ENCODE measurements around the gene SFPQ.
"Not testable (repeated sequence)": the region's sequence is repeated elsewhere in the genome, so short reads cannot be mapped to it uniquely, and the experiment has no call there.

Gene SFPQ

DNA sequence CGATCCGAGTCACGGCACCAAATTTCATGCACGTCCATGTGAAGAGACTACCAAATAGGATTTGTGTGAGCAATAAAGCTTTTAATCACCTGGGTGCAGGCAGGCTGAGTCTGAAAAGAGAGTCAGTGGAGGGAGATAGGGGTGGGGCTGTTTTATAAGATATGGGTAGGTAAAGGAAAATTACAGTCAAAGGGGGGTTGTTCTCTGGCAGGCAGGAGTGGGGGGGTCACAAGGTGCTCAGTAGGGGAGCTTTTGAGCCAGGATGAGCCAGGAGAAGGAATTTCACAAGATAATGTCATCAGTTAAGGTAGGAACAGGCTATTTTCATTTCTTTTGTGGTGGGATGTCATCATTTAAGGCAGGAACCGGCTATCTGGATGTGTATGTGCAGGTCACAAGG, 55.4 kb downstream of the SFPQ start:
- not testable (repeated sequence) for DNase-seq

DNA sequence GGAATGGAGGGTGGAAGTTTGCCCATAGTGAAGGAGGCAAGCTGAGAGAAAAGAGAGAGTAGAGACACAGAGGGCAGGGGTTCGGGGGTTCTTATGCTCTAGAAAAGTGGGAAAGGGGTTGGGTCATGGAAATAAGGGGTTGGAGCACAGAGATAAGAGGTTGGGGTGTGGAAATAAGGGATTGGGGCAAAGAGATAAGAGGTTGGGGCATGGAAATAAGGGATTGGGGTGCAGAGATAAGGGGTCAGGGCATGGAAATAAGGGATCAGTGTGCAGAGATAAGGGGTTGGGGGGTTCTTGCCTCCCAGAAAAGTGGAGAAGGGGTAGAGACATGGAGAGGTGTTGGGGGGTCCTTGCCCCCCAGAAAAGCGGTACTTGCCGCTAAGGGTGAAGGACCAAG, 56.2 kb downstream of the SFPQ start:
- no peak for DNase-seq
